Measurements from ENCODE around the gene CEP41.

GRCh38 chr7:130441408-130441869 lies 623 bp upstream of the CEP41 start:
- no peak for TF ChIP-seq CTCF (IDR thresholded peaks at IDR 0.05)
- no peak for TF ChIP-seq POLR2A (IDR thresholded peaks at IDR 0.05)

Measured in uterus (tissue), 2 donors.